A549 (cell line): ENCODE results near the gene LAMC3.

Source experiments
- CTCF ChIP-seq: fragments of >200 bp; sonication (Bioruptor Twin); formaldehyde crosslinking; IDR thresholded peaks from 3 replicates; pipeline ENCODE4 v1.5.1; 2016
- E2F6 ChIP-seq: IDR thresholded peaks from 2 replicates; pipeline ENCODE4 v1.6.1; 2012; ENCODE audit warnings: low read depth, borderline replicate concordance
- ELK1 ChIP-seq: fragments of 150-350 bp; IDR thresholded peaks from 2 replicates; pipeline ENCODE4 v1.6.1; 2014; ENCODE audit warnings: low read depth, mild to moderate bottlenecking, low read length
- PBX3 ChIP-seq: IDR thresholded peaks from 2 replicates; pipeline ENCODE4 v1.6.1; 2012
- POLR2A ChIP-seq: IDR thresholded peaks from 2 replicates; pipeline ENCODE4 v1.6.1; 2012; ENCODE audit warnings: mild to moderate bottlenecking, low read length
- REST ChIP-seq: fragments of 200-600 bp; sonication (generic); IDR thresholded peaks from 2 replicates; pipeline ENCODE4 v1.6.1; 2016; ENCODE audit warnings: antibody characterized with exemption, mild to moderate bottlenecking, moderate library complexity
- TP53 ChIP-seq: fragments of 250-450 bp; sonication (Bioruptor Pico); IDR thresholded peaks from 2 replicates; pipeline ENCODE4 v1.5.0; 2021; ENCODE audit warnings: mild to moderate bottlenecking, moderate library complexity
- USF2 ChIP-seq: fragments of 450-650 bp; IDR thresholded peaks from 2 replicates; pipeline ENCODE4 v1.6.1; 2014; ENCODE audit warnings: antibody characterized with exemption

- TF ChIP-seq E2F6 (no peak), CTCF (no peak), USF2 (no peak), PBX3 (no peak), TP53 (CRISPR knock-in tag) (no peak), ELK1 (no peak), REST (no peak), POLR2A (no peak)
Observed at GRCh38 chr9:131085370-131086122, 76.6 kb downstream of the LAMC3 start.
